Body of pancreas (tissue), 4 donors: ENCODE data around the gene PCSK5. TPM values are rescaled to one million over a fixed set of nuclear protein-coding genes. Genes with fewer than 3 reads are reported as not detected.
A peak's percentile ranks its signal among the peaks of the same experiment; 100 is the strongest.

Experiments used
- ATAC-seq: fragments of 150-250 bp; one replicate; pipeline ENCODE4 v1.9.1; 2016
- DNase-seq, 4 donors: peaks; one replicate each; pipeline ENCODE4 v3.0.0-alpha.2; 2019
- H3K27ac ChIP-seq, 4 donors: fragments of 200-600 bp; sonication (generic); 1 replicate in 3 of 4; 2 replicates in 1 of 4; pipeline versions ENCODE4 v1.5.1 to v1.6.1; 2016 to 2019; ENCODE audit warnings: mild to moderate bottlenecking in 1 of 4, mixed read lengths in 1 of 4, moderate library complexity in 1 of 4
- H3K27me3 ChIP-seq, 2 donors: fragments of 200-600 bp; sonication (generic); one replicate each; pipeline ENCODE4 v1.6.0; 2016; ENCODE audit warnings: mild to moderate bottlenecking in 1 of 2
- H3K36me3 ChIP-seq, 2 donors: fragments of 200-600 bp; sonication (generic); replicated peaks in 1 of 2; 2 replicates each; pipeline ENCODE4 v1.5.1; 2016; ENCODE audit warnings: low read depth in 2 of 2; ENCODE audit not compliant: insufficient read depth in 1 of 2
- H3K4me1 ChIP-seq: fragments of 200-600 bp; sonication (generic); one replicate; pipeline ENCODE4 v1.6.0; 2016
- H3K4me3 ChIP-seq, 2 donors: fragments of 200-600 bp; sonication (generic); 1 replicate in 1 of 2; 2 replicates in 1 of 2; pipeline ENCODE4 v1.5.1; 2016 to 2019
- H3K9me3 ChIP-seq, 3 donors: fragments of 200-600 bp; sonication (generic); 1 replicate in 2 of 3; 2 replicates in 1 of 3; pipeline ENCODE4 v1.5.1; 2016
- POLR2A ChIP-seq, 3 donors: fragments of 450-650 bp; IDR thresholded peaks; one replicate each; pipeline ENCODE4 v1.6.1; 2016; ENCODE audit warnings: antibody characterized with exemption in 3 of 3, mild to moderate bottlenecking in 2 of 3
- WGBS, 2 donors: methylation state at CpG; one replicate each; pipeline ENCODE4 v1.1.5; 2017; 5-methylcytosine and 5-hydroxymethylcytosine counted together
- intact Hi-C: fragments of 100-400 bp; cut with DNase I; formaldehyde crosslinking; loops from one replicate; pipeline ENCODE4 v1.15.1; 2023
- total RNA-seq, 2 donors: library from RNA; depleted of rRNA; stranded (reverse); fragments of >200 nt; gene quantifications; one replicate each; pipeline ENCODE4 v1.1.0, GENCODE V29; 2016
- TF ChIP-seq, protein P1 (sequence below), 7 experiments: fragments of 450-650 bp in 4 of 7; fragments of 200-600 bp in 3 of 7; sonication (generic) in 3 of 7; IDR thresholded peaks; one replicate each; pipeline ENCODE4 v1.5.1; 2016 to 2019; ENCODE audit warnings: antibody characterized with exemption in 7 of 7

Gene PCSK5
- total RNA-seq, 2 donors from 2014 or later = 11.2 to 12.2 TPM

DNA sequence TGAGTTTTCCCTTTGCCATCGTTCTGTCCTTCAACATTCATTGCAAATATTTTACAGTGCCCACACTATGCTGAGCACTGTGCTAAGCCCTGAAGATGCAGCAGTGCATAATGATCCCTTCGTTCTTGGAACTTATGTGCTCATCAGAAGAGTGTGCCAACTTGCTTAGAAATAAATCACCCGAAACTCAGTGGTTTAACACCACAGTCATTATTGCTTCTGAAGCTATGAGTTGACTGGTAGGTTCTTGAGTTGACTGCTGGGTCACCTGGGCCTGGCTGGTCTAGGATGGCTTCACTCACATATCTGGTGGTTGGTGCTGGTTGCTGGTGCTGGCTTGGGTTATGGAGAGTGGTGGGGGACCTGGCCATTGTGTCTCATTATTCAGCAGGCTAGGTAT is 20.9 kb downstream of the PCSK5 start:
- TF ChIP-seq, protein P1, sequence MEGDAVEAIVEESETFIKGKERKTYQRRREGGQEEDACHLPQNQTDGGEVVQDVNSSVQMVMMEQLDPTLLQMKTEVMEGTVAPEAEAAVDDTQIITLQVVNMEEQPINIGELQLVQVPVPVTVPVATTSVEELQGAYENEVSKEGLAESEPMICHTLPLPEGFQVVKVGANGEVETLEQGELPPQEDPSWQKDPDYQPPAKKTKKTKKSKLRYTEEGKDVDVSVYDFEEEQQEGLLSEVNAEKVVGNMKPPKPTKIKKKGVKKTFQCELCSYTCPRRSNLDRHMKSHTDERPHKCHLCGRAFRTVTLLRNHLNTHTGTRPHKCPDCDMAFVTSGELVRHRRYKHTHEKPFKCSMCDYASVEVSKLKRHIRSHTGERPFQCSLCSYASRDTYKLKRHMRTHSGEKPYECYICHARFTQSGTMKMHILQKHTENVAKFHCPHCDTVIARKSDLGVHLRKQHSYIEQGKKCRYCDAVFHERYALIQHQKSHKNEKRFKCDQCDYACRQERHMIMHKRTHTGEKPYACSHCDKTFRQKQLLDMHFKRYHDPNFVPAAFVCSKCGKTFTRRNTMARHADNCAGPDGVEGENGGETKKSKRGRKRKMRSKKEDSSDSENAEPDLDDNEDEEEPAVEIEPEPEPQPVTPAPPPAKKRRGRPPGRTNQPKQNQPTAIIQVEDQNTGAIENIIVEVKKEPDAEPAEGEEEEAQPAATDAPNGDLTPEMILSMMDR (IDR thresholded peaks at IDR 0.05) = no peak
- no peak for TF ChIP-seq POLR2A (IDR thresholded peaks at IDR 0.05)
- ATAC-seq (no peak), DNase-seq (no peak)
- Histone ChIP-seq H3K9me3 (no peaks in the 10 kb centered on the region), H3K27ac (no peak overlapping the region), H3K4me1 (peaks cover 56% of the 10 kb centered on the region), H3K27me3 (no peaks in the 10 kb centered on the region), H3K36me3 (no peaks in the 10 kb centered on the region), H3K4me3 (no peak overlapping the region)
- WGBS, 2 donors = 84 to 96% methylated on average over 3 of the region's 3 CpGs
- intact Hi-C loops = no loop called here

DNA sequence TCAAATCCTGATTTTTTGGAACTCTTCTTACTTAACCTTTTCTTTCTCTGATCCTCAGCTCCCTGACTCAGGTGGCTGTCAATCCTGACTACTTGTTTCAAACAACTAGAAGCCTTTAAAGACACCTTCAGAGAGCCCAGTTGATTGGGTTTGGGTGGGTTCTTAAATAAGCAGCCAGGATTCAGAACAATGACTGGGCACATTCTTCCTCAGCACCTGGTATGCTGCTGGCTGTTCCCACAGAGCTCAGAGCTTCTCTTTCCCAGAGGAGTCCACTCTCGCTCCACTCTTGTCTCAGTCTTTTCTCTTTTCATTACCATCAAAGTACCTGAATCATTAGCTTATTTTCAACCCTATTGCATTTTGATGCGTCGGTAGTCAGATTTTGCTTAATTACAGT is 22.5 kb downstream of the PCSK5 start:
- 40 to 47% methylated on average over 3 of the region's 3 CpGs for WGBS, 2 donors

DNA sequence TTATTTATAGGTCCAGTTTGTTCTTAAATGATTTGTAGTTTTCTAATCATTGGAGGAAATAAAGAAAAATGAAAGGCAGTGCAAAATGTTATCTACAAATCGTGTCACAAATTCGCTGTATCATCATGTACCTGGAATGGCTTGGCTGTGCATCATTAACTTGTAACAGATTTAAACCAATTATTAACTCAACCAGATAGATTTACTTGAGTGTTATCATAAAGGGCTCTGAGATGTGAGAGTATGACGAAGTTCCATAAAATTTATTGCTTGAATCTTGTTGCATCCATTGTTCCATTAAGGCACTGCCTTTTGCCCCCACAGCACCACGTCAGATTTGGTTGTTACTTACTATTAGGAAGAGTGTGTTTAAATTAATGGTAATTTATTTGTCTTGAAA is 23.5 kb downstream of the PCSK5 start:
- TF ChIP-seq POLR2A (IDR thresholded peaks at IDR 0.05) = no peak
- TF ChIP-seq, protein P1 (IDR thresholded peaks at IDR 0.05) = no peak
- no peaks in the 10 kb centered on the region for H3K27me3 ChIP-seq
- no peak for DNase-seq
- peak; percentile 64 for ATAC-seq
- H3K4me3 ChIP-seq = no peak overlapping the region
- no peaks in the 10 kb centered on the region for H3K9me3 ChIP-seq
- peak overlapping the region in 3 of 4 donors; percentile 27 to 57 (median 51) for H3K27ac ChIP-seq
- peaks cover 45% of the 10 kb centered on the region for H3K4me1 ChIP-seq
- intact Hi-C loops = no loop called here
- 42 to 49% methylated on average over 4 of the region's 4 CpGs for WGBS, 2 donors
- H3K36me3 ChIP-seq = no peaks in the 10 kb centered on the region

More for the DNA sequence above, 22.5 kb downstream of the PCSK5 start:
- H3K27ac ChIP-seq = peak overlapping the region in 3 of 4 donors; percentile 27 to 57 (median 51)
- TF ChIP-seq, protein P1 (IDR thresholded peaks at IDR 0.05) = no peak
- TF ChIP-seq POLR2A (IDR thresholded peaks at IDR 0.05) = no peak
- ATAC-seq (peak; percentile 78), DNase-seq (peak; percentile 48 to 70 (median 50))
- no peak overlapping the region for H3K4me3 ChIP-seq
- intact Hi-C loops = no loop called here
- no peaks in the 10 kb centered on the region for H3K9me3 ChIP-seq
- H3K36me3 ChIP-seq = no peaks in the 10 kb centered on the region
- peaks cover 48% of the 10 kb centered on the region for H3K4me1 ChIP-seq
- no peaks in the 10 kb centered on the region for H3K27me3 ChIP-seq

DNA sequence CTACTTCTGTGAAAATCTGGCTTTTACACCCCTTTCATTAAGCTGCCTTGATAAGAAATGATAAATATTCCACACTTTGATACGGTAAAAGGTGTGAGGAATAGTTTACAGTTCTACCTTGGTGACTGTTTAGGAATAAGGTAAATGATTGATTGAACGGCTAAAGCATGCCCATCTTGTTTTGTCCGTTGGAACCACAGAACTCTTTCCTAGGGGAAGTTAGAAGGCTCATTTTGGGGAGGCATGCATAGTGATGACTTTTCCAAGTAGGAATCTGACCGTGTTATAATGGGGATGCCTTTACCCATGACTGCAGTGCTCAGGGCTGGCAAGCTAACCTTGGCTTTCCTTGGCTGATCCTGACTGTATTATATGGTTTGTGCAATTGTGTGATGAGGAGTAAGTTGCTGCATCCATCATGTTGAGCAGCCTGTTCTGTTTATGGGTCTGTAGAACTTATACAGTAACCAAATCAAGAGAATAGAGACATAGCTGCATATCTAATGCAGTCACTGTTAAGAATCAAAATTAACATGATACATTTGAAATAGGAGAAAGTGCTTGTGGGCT is 24.5 kb downstream of the PCSK5 start:
- peak; percentile 36 for ATAC-seq
- no peak for TF ChIP-seq POLR2A (IDR thresholded peaks at IDR 0.05)
- TF ChIP-seq, protein P1 (IDR thresholded peaks at IDR 0.05) = no peak
- WGBS, 2 donors = 25 to 40% methylated on average over 4 of the region's 4 CpGs

DNA sequence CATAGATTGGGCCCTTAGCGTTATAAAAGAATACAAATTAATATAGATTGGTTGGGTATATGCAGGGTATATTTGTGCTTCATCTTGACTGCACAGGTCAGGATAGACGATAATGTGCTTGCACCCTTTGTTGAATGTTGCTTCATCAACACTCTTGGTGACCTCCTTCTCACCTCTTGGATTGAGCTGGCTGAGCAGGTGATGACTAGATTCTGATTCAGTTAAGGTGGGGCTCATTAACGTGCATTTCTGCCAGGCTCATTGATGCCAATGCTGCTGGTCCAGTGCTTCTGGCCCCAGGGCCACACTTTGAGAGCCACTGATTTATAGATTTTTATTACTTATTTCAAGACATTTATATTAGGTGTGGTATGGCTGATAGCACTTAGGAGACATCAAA is 27.7 kb downstream of the PCSK5 start:
- 75 to 88% methylated on average over 3 of the region's 3 CpGs for WGBS, 2 donors
- ATAC-seq = no peak
- Histone ChIP-seq H3K4me1 (peaks cover 50% of the 10 kb centered on the region), H3K27me3 (no peaks in the 10 kb centered on the region), H3K9me3 (no peaks in the 10 kb centered on the region), H3K36me3 (no peaks in the 10 kb centered on the region), H3K27ac (no peak overlapping the region), H3K4me3 (no peak overlapping the region)
- no peak for DNase-seq
- TF ChIP-seq POLR2A (IDR thresholded peaks at IDR 0.05) = no peak
- TF ChIP-seq, protein P1 (IDR thresholded peaks at IDR 0.05) = no peak
- intact Hi-C loops = no loop called here

More for the DNA sequence above, 24.5 kb downstream of the PCSK5 start:
- Histone ChIP-seq H3K9me3 (no peaks in the 10 kb centered on the region), H3K36me3 (no peaks in the 10 kb centered on the region), H3K27me3 (no peaks in the 10 kb centered on the region), H3K4me3 (no peak overlapping the region), H3K4me1 (peaks cover 45% of the 10 kb centered on the region), H3K27ac (peak overlapping the region in 1 of 4 donors; percentile 57)
- DNase-seq = no peak
- intact Hi-C loops = no loop called here
